Panc1 (cell line): Measurements from ENCODE around the gene RPS14. TPM values are rescaled to one million over a fixed set of nuclear protein-coding genes. Genes with fewer than 3 reads are reported as not detected.

ENCODE experiments used
- ATAC-seq: fragments of 200-7000 bp; cut with Tn5 transposase; 2 replicates; pipeline ENCODE4 v1.9.1; 2020; ENCODE audit warnings: mild to moderate bottlenecking, moderate library complexity
- BruUV-seq: library from RNA; stranded (reverse); fragments of 400-500 nt; replicated peaks from 2 replicates; lab custom pipeline; 2021; lab: Mats Ljungman, UMichigan
- CTCF ChIA-PET: fragments of 300-600 bp; sonication (Branson Sonifier 250); formaldehyde crosslinking; loops from one replicate; lab custom pipeline; 2022; ENCODE audit warnings: antibody characterized with exemption; lab: Charles Lee
- POLR2A ChIA-PET: fragments of 300-600 bp; sonication (Branson Sonifier 250); formaldehyde crosslinking; loops from one replicate; lab custom pipeline; 2022; ENCODE audit warnings: antibody characterized with exemption; lab: Charles Lee
- DNase-seq: peaks from one replicate; pipeline ENCODE4 v3.0.0-alpha.2; 2010; ENCODE audit warnings: low read depth, low spot score
- H3K27ac ChIP-seq: 2 replicates; pipeline ENCODE4 v1.5.1; 2011; ENCODE audit warnings: mild to moderate bottlenecking, low read length, inconsistent platforms
- H3K27me3 ChIP-seq: fragments of 200-500 bp; sonication (Bioruptor generic); 2 replicates; pipeline ENCODE4 v1.6.0; 2014; ENCODE audit warnings: low read length, inconsistent platforms; ENCODE audit not compliant: control insufficient read depth, insufficient read depth
- H3K36me3 ChIP-seq: fragments of 200-500 bp; sonication (Bioruptor generic); 2 replicates; pipeline ENCODE4 v1.5.1; 2014; ENCODE audit warnings: inconsistent platforms, mild to moderate bottlenecking, low read length, moderate library complexity; ENCODE audit not compliant: control insufficient read depth, insufficient read depth
- H3K4me1 ChIP-seq: 2 replicates; pipeline ENCODE4 v1.5.1; 2011; ENCODE audit warnings: inconsistent platforms, mild to moderate bottlenecking, low read length, moderate library complexity; ENCODE audit not compliant: control insufficient read depth, insufficient read depth
- H3K4me3 ChIP-seq, 2 experiments: 2 replicates each; pipeline ENCODE4 v1.5.1; 2011 to 2012; ENCODE audit warnings: low read depth in 2 of 2, low read length in 2 of 2, mild to moderate bottlenecking in 2 of 2, inconsistent platforms in 1 of 2, moderate library complexity in 1 of 2
- H3K9me3 ChIP-seq: fragments of 200-500 bp; sonication (Bioruptor generic); 2 replicates; pipeline ENCODE4 v1.5.1; 2014; ENCODE audit warnings: low read depth, mild to moderate bottlenecking, inconsistent platforms, low read length, moderate library complexity; ENCODE audit not compliant: control insufficient read depth, insufficient read depth
- CTCF ChIP-seq: fragments of 450-650 bp; IDR thresholded peaks from 2 replicates; pipeline ENCODE4 v1.5.1; 2017; ENCODE audit warnings: mild to moderate bottlenecking
- REST ChIP-seq, 2 experiments: IDR thresholded peaks; 2 replicates each; pipeline ENCODE4 v1.6.1; 2011 to 2012; ENCODE audit warnings: low read depth in 2 of 2, control low read depth in 1 of 2, low read length in 1 of 2, mild to moderate bottlenecking in 1 of 2, moderate library complexity in 1 of 2; ENCODE audit not compliant: insufficient read depth in 1 of 2
- SIN3A ChIP-seq: IDR thresholded peaks from 2 replicates; pipeline ENCODE4 v1.6.1; 2012; ENCODE audit warnings: low read depth, mild to moderate bottlenecking, low read length, moderate library complexity, borderline replicate concordance; ENCODE audit not compliant: insufficient read depth
- TCF7L2 ChIP-seq: IDR thresholded peaks from 2 replicates; pipeline ENCODE4 v1.6.1; 2011; ENCODE audit warnings: mild to moderate bottlenecking, low read depth, low read length, inconsistent platforms
- in situ Hi-C: cut with HindIII; loops from 2 replicates; pipeline ENCODE4 v1.10.0; 2016; ENCODE audit warnings: low sequenced_read_pairs, low pct_unique_long_range_greater_than_20kb
- intact Hi-C: fragments of 100-400 bp; cut with micrococcal nuclease; formaldehyde crosslinking; loops from one replicate; pipeline ENCODE4 v1.10.0; 2022; ENCODE audit not compliant: unreplicated experiment
- total RNA-seq: library from RNA; stranded (reverse); gene quantifications from one replicate; pipeline ENCODE4 v1.2.1, GENCODE V29; 2021; ENCODE audit not compliant: unreplicated experiment

The RPS14 gene
- total RNA-seq, 1 experiment from 2014 or later, result 1,959 TPM

DNA sequence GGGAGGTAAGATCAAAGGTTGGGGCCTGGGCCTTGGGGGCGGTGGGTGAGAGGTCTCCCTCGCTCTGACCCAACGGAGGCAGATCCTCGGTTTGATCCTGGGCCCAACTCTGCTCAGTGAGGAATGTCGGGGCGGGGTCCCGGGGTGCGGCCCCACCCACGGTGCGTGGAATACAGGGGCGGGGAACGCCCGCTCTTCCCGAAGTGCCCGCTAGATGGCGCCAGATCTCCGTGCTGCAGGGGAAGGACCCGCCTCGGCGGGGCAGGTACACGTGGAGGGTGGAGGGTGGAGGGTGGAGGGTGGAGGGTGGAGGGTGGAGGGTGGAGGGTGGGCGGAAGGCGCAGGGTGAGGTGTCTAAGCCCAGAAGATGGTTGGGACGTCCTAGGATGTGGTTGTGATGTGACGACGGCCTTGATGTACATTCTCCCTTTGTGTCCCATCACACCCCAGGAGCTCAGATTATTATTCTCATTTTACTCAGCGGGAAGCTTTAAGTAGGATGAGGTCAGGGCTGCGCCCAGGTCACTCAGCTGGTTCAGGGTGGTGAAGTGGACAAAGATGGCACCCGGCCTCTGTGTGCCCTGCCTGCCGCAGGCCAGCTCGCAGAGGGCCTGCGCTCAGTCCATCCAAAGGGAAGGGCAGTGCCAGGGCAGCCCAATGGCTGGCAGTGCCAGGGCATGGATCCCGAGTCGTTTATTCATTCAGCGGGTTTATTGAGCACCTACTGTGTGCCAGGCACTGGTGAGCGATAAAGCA is 9.4 kb upstream of the RPS14 start:
- in situ Hi-C loops, result no loop called here
- CTCF ChIA-PET, result interaction anchor here (0.6 to 1.6 kb wide), 15 partner anchors 20 to 514 kb away, joined by 3 to 12 read pairs (median 6); partner anchors contain the start of gene NDST1

More for the DNA sequence above, 9.4 kb upstream of the RPS14 start:
- no peaks in the 10 kb centered on the region for H3K27me3 ChIP-seq
- POLR2A ChIA-PET, result interaction anchor here (1.0 kb wide), 1 partner anchor 100 kb away, joined by 4 read pairs; no protein-coding TSS in a partner anchor
- peaks cover 22% of the 10 kb centered on the region for H3K4me1 ChIP-seq
- TF ChIP-seq REST (IDR thresholded peaks at IDR 0.05; ENCODE audit: insufficient read depth in 1 of 2, low read depth in 2 of 2, low read length in 1 of 2) (no peak), TCF7L2 (peak; percentile 62; the same call in 1 of the 2 replicates), SIN3A (no peak), CTCF (no peak; the same call in 1 of the 2 replicates)
- peak overlapping the region; percentile 15 to 41 for H3K4me3 ChIP-seq
- no TSS peak for BruUV-seq
- peak overlapping the region; percentile 84 for H3K27ac ChIP-seq
- intact Hi-C loops, result loop anchor here (1.0 to 5.0 kb wide), 3 partner anchors 64 to 193 kb away; no protein-coding TSS in a partner anchor
- DNase-seq (no peak), ATAC-seq (peak; percentile 95)
- no peaks in the 10 kb centered on the region for H3K9me3 ChIP-seq
- H3K36me3 ChIP-seq, result no peaks in the 10 kb centered on the region
